ENCODE measurements around the gene AP1S3. TPM values are rescaled to one million over a fixed set of nuclear protein-coding genes. Genes with fewer than 3 reads are reported as not detected.

AP1S3 gene
- total RNA-seq, 2 donors from 2014 or later = 2.2 to 3.5 TPM

DNA sequence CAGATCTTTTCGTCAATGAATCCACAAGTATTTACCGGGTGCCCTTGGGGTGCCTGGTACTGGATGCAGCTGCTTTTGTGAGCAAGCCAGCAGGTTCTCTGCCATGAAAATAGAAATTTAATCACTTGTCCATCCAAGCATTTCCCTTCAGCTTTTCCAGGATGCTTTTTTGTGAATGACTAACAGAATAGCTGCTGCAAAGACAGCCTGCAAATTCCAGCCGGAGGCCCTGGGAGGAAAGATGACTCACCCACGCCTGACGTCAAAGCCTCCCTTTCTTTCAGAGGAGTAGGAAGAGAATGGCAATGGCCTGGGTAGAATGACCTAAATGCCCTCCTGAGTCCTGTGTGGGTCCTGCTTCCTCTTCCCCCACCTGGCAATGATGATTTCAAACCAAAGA lies 111.9 kb downstream of the AP1S3 start:
- no peak for TF ChIP-seq CTCF (IDR thresholded peaks at IDR 0.05)
- Histone ChIP-seq H3K27ac (peak overlapping the region; percentile 62 to 83), H3K27me3 (no peaks in the 10 kb centered on the region), H3K36me3 (no peaks in the 10 kb centered on the region), H3K9me3 (no peaks in the 10 kb centered on the region), H3K4me3 (no peak overlapping the region), H3K4me1 (peaks cover 0 to 20% of the 10 kb centered on the region in 2 donors)
- peak; percentile 94 for DNase-seq (ENCODE audit: low spot score)

DNA sequence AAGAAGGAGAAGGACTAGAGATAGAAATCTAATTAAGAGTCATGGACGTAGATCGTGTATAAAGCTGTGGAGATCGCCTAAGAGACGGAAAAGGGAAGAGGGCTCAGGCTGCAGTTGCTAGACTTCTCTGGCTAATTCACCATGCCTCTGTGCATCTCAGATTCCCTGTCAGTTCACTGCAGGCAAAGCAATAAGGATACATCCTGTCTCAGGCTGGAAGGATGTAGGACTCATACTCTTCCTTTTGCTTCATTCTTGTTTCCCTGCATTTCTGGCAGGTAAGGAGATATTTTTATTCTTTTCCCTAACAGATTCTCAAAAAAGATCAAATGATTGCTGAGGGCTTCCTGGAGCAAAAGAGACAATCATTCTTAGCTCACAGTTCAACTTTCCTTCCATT lies 112.5 kb downstream of the AP1S3 start:
- H3K9me3 ChIP-seq = no peaks in the 10 kb centered on the region
- H3K27ac ChIP-seq = peak overlapping the region; percentile 62 to 83
- no peak for TF ChIP-seq CTCF (IDR thresholded peaks at IDR 0.05)
- H3K27me3 ChIP-seq = no peaks in the 10 kb centered on the region
- H3K4me3 ChIP-seq = no peak overlapping the region
- H3K4me1 ChIP-seq = peaks cover 0 to 20% of the 10 kb centered on the region in 2 donors
- DNase-seq (ENCODE audit: low spot score) = no peak
- H3K36me3 ChIP-seq = no peaks in the 10 kb centered on the region

GRCh38 chr2:223723954-223724411 lies 113.4 kb downstream of the AP1S3 start:
- H3K27ac ChIP-seq = no peak overlapping the region
- H3K9me3 ChIP-seq = no peaks in the 10 kb centered on the region
- H3K4me1 ChIP-seq = peaks cover 0 to 20% of the 10 kb centered on the region in 2 donors
- H3K4me3 ChIP-seq = no peak overlapping the region
- no peaks in the 10 kb centered on the region for H3K27me3 ChIP-seq
- TF ChIP-seq CTCF (IDR thresholded peaks at IDR 0.05) = no peak
- no peak for DNase-seq (ENCODE audit: low spot score)
- H3K36me3 ChIP-seq = no peaks in the 10 kb centered on the region

DNA sequence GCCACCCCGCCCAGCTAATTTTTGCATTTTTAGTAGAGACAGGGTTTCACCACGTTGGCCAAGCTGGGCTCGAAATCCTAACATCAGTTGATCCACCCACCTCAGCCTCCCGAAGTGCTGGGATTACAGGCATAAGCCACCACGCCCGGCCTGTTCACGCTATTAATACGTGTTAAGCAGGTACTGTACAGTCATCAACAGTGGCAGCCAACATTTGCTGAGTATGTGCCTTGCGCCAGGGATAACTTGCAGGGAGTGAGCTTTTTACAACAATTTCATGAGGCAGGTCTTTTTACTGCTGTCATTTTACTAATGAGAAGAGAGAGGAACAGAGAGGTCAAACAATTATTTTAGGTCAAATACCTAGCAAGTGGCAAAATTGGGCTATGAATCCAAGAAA lies 115.2 kb downstream of the AP1S3 start:
- no peak for DNase-seq (ENCODE audit: low spot score)
- no peak for TF ChIP-seq CTCF (IDR thresholded peaks at IDR 0.05)
- no peak overlapping the region for H3K4me3 ChIP-seq
- H3K36me3 ChIP-seq = no peaks in the 10 kb centered on the region
- no peak overlapping the region for H3K27ac ChIP-seq
- H3K4me1 ChIP-seq = peaks cover 0 to 20% of the 10 kb centered on the region in 2 donors
- H3K27me3 ChIP-seq = no peaks in the 10 kb centered on the region
- peaks cover 0 to 6% of the 10 kb centered on the region in 2 donors for H3K9me3 ChIP-seq

- Histone ChIP-seq H3K4me1 (peaks cover 0 to 20% of the 10 kb centered on the region in 2 donors), H3K36me3 (no peaks in the 10 kb centered on the region), H3K9me3 (peaks cover 0 to 6% of the 10 kb centered on the region in 2 donors), H3K4me3 (no peak overlapping the region), H3K27me3 (no peaks in the 10 kb centered on the region), H3K27ac (no peak overlapping the region)
- no peak for TF ChIP-seq CTCF (IDR thresholded peaks at IDR 0.05)
- DNase-seq (ENCODE audit: low spot score) = no peak
Observed at GRCh38 chr2:223721746-223722145, 115.6 kb downstream of the AP1S3 start.

DNA sequence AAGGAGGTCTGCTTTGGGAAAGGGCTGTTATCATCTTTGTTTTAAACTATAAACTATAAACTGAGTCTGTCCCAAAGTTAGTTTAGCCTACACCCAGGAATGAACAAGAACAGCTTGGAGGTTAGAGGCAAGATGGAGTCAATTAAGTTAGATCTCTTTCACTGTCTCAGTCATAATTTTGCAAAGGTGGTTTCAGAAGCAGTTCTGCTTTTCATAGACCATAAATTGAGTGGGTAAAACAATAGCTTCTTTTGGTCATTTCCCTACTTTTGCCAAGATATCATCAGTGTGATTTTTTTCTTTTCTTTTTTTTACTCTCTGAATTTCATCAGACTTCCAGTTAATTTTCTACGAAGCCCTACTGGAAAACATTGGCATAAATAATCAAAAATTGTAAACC lies 117.0 kb downstream of the AP1S3 start:
- H3K4me1 ChIP-seq = peaks cover 0 to 8% of the 10 kb centered on the region in 2 donors
- no peaks in the 10 kb centered on the region for H3K27me3 ChIP-seq
- no peak overlapping the region for H3K27ac ChIP-seq
- DNase-seq (ENCODE audit: low spot score) = no peak
- H3K9me3 ChIP-seq = peaks cover 0 to 6% of the 10 kb centered on the region in 2 donors
- H3K4me3 ChIP-seq = no peak overlapping the region
- no peaks in the 10 kb centered on the region for H3K36me3 ChIP-seq
- TF ChIP-seq CTCF (IDR thresholded peaks at IDR 0.05) = no peak
